NCI-H1092 (cell line): ENCODE data around the gene NRG3.
"Not testable (repeated sequence)": the region's sequence is repeated elsewhere in the genome, so short reads cannot be mapped to it uniquely, and the experiment has no call there.

Experiments
- DNase-seq: peaks from one replicate; lab custom pipeline; 2025; lab: John Stamatoyannopoulos, UW

Gene NRG3

GRCh38 chr10:82581940-82582339, 706.9 kb downstream of the NRG3 start:
- DNase-seq = no peak

GRCh38 chr10:82591421-82591820, 716.4 kb downstream of the NRG3 start:
- no peak for DNase-seq

- no peak for DNase-seq
Measured at GRCh38 chr10:82597840-82598239, 722.8 kb downstream of the NRG3 start.

- DNase-seq = no peak
Measured at GRCh38 chr10:82609845-82610244, 734.9 kb downstream of the NRG3 start.

- no peak for DNase-seq
Measured at GRCh38 chr10:82618007-82618406, 743.0 kb downstream of the NRG3 start.

GRCh38 chr10:82621680-82622079, 746.7 kb downstream of the NRG3 start:
- no peak for DNase-seq

GRCh38 chr10:82622479-82622878, 747.5 kb downstream of the NRG3 start:
- DNase-seq = no peak

- no peak for DNase-seq
Measured at GRCh38 chr10:82625512-82626189, 750.7 kb downstream of the NRG3 start.

GRCh38 chr10:82628373-82628772, 753.4 kb downstream of the NRG3 start:
- DNase-seq = no peak

- no peak for DNase-seq
Measured at GRCh38 chr10:82643076-82643475, 768.1 kb downstream of the NRG3 start.

GRCh38 chr10:82643601-82644000, 768.6 kb downstream of the NRG3 start:
- no peak for DNase-seq

GRCh38 chr10:82645221-82645620, 770.2 kb downstream of the NRG3 start:
- no peak for DNase-seq

- no peak for DNase-seq
Measured at GRCh38 chr10:82653244-82654155, 778.5 kb downstream of the NRG3 start.

GRCh38 chr10:82660205-82660604, 785.2 kb downstream of the NRG3 start:
- no peak for DNase-seq

- DNase-seq = no peak
Measured at GRCh38 chr10:82660986-82661385, 786.0 kb downstream of the NRG3 start.

GRCh38 chr10:82661701-82662100, 786.7 kb downstream of the NRG3 start:
- no peak for DNase-seq

- DNase-seq = no peak
Measured at GRCh38 chr10:82668221-82668895, 793.4 kb downstream of the NRG3 start.

GRCh38 chr10:82674036-82674435, 799.0 kb downstream of the NRG3 start:
- no peak for DNase-seq

GRCh38 chr10:82677932-82678331, 802.9 kb downstream of the NRG3 start:
- not testable (repeated sequence) for DNase-seq

- DNase-seq = not testable (repeated sequence)
Measured at GRCh38 chr10:82678451-82678850, 803.5 kb downstream of the NRG3 start.

- no peak for DNase-seq
Measured at GRCh38 chr10:82680608-82681007, 805.6 kb downstream of the NRG3 start.

- DNase-seq = no peak
Measured at GRCh38 chr10:82683945-82684344, 809.0 kb downstream of the NRG3 start.

- no peak for DNase-seq
Measured at GRCh38 chr10:82685087-82685486, 810.1 kb downstream of the NRG3 start.
